Mammary epithelial cell (primary cell): ENCODE results near the gene ATP10A.

Experiments
- CTCF ChIP-seq, 2 donors: IDR thresholded peaks in 1 of 2; conservative IDR thresholded peaks in 1 of 2; 2 replicates each; pipeline ENCODE4 v1.5.1; 2011 to 2012; ENCODE audit warnings: inconsistent platforms in 2 of 2, low read length in 2 of 2, mild to moderate bottlenecking in 2 of 2, control low read depth in 1 of 2, low read depth in 1 of 2; ENCODE audit not compliant: insufficient read depth in 1 of 2; ENCODE audit errors: extremely low read depth in 1 of 2
- EZH2 ChIP-seq: IDR thresholded peaks from 2 replicates; pipeline ENCODE4 v1.6.1; 2012; ENCODE audit warnings: low read length, inconsistent platforms, borderline replicate concordance

- TF ChIP-seq CTCF (conservative IDR thresholded peaks at IDR 0.05 in 1 of 2, IDR thresholded peaks at IDR 0.05 in 1 of 2; ENCODE audit: extremely low read depth in 1 of 2, insufficient read depth in 1 of 2, low read depth in 1 of 2, low read length in 2 of 2) (no peak), EZH2 (no peak)
These were observed 132.2 kb downstream of the ATP10A start for GRCh38 chr15:25730918-25731317.
